MM.1S (cell line): ENCODE results near the gene CDK5RAP2.

Experiments used
- DNase-seq: peaks from one replicate; pipeline ENCODE4 v3.0.0-alpha.2; 2015
- H2AFZ ChIP-seq: fragments of 300-600 bp; sonication (generic); 2 replicates; pipeline ENCODE4 v1.6.0; 2016; ENCODE audit warnings: antibody characterized with exemption, low read length
- H3F3A ChIP-seq: fragments of 300-600 bp; sonication (generic); 2 replicates; pipeline ENCODE4 v1.6.1; 2016; ENCODE audit warnings: mild to moderate bottlenecking, antibody characterized with exemption, low read length, moderate library complexity, mixed read lengths; ENCODE audit not compliant: insufficient read depth
- H3K27ac ChIP-seq: fragments of 300-600 bp; sonication (generic); 2 replicates; pipeline ENCODE4 v1.5.1; 2016; ENCODE audit warnings: mild to moderate bottlenecking, low read length
- H3K27me3 ChIP-seq: fragments of 300-600 bp; sonication (generic); replicated peaks from 2 replicates; pipeline ENCODE4 v1.6.0; 2016; ENCODE audit warnings: low read length; ENCODE audit not compliant: insufficient read depth
- H3K36me3 ChIP-seq: fragments of 300-600 bp; sonication (generic); replicated peaks from 2 replicates; pipeline ENCODE4 v1.6.1; 2016; ENCODE audit warnings: mild to moderate bottlenecking, low read length, mixed read lengths; ENCODE audit not compliant: insufficient read depth
- H3K4me1 ChIP-seq: fragments of 300-600 bp; sonication (generic); 2 replicates; pipeline ENCODE4 v1.6.1; 2016; ENCODE audit warnings: low read length, mixed read lengths
- H3K4me2 ChIP-seq: fragments of 300-600 bp; sonication (generic); 2 replicates; pipeline ENCODE4 v1.6.0; 2016; ENCODE audit warnings: low read depth, low read length
- H3K4me3 ChIP-seq: fragments of 300-600 bp; sonication (generic); 2 replicates; pipeline ENCODE4 v1.5.1; 2016; ENCODE audit warnings: low read length, mixed read lengths
- H3K79me2 ChIP-seq: fragments of 300-600 bp; sonication (generic); 2 replicates; pipeline ENCODE4 v1.6.1; 2016; ENCODE audit warnings: mixed run types, low read length, mixed read lengths
- H3K9ac ChIP-seq: fragments of 300-600 bp; sonication (generic); 2 replicates; pipeline ENCODE4 v1.6.1; 2016; ENCODE audit warnings: low read length, mixed read lengths
- H3K9me2 ChIP-seq: fragments of 300-600 bp; sonication (generic); replicated peaks from 2 replicates; pipeline ENCODE4 v1.6.1; 2016; ENCODE audit warnings: mild to moderate bottlenecking, low read length, mixed read lengths; ENCODE audit not compliant: insufficient read depth
- H3K9me3 ChIP-seq: fragments of 300-600 bp; sonication (generic); replicated peaks from 2 replicates; pipeline ENCODE4 v1.6.1; 2016; ENCODE audit warnings: mild to moderate bottlenecking, low read length, mixed read lengths; ENCODE audit not compliant: insufficient read depth
- H4K20me1 ChIP-seq: fragments of 300-600 bp; sonication (generic); 2 replicates; pipeline ENCODE4 v1.6.1; 2016; ENCODE audit warnings: mild to moderate bottlenecking, low read length, moderate library complexity, mixed read lengths; ENCODE audit not compliant: insufficient read depth
- CTCF ChIP-seq: fragments of 300-600 bp; sonication (generic); IDR thresholded peaks from 2 replicates; pipeline ENCODE4 v1.5.1; 2016; ENCODE audit warnings: antibody characterized with exemption, low read length, mixed read lengths
- EZH2 ChIP-seq: fragments of 300-600 bp; sonication (generic); optimal IDR thresholded peaks from 2 replicates; pipeline ENCODE3; 2017; ENCODE audit warnings: low read depth, mild to moderate bottlenecking, antibody characterized with exemption, low read length, mixed read lengths
- EZH2phosphoT487 ChIP-seq: fragments of 300-600 bp; sonication (generic); IDR thresholded peaks from 2 replicates; pipeline ENCODE4 v1.6.1; 2018; ENCODE audit warnings: antibody characterized with exemption, low read length

The CDK5RAP2 gene

GRCh38 chr9:120545701-120546550 is 34.0 kb downstream of the CDK5RAP2 start:
- Histone ChIP-seq H2AFZ (no peak overlapping the region), H3K79me2 (peaks cover 43% of the 10 kb centered on the region), H4K20me1 (no peaks in the 10 kb centered on the region), H3K9me3 (no peaks in the 10 kb centered on the region), H3K27ac (no peak overlapping the region), H3K4me1 (no peaks in the 10 kb centered on the region), H3K9me2 (no peaks in the 10 kb centered on the region), H3F3A (no peaks in the 10 kb centered on the region), H3K4me2 (no peak overlapping the region), H3K27me3 (no peaks in the 10 kb centered on the region), H3K36me3 (peaks cover 27% of the 10 kb centered on the region), H3K4me3 (no peak overlapping the region), H3K9ac (no peak overlapping the region)
- TF ChIP-seq CTCF, result no peak
- TF ChIP-seq EZH2, result no peak
- no peak for TF ChIP-seq EZH2phosphoT487
- DNase-seq, result no peak

GRCh38 chr9:120544441-120544840 is 35.5 kb downstream of the CDK5RAP2 start:
- Histone ChIP-seq H3K79me2 (peaks cover 37% of the 10 kb centered on the region), H3K9me3 (no peaks in the 10 kb centered on the region), H3K4me3 (no peak overlapping the region), H3K27me3 (no peaks in the 10 kb centered on the region), H2AFZ (no peak overlapping the region), H3K9me2 (no peaks in the 10 kb centered on the region), H4K20me1 (no peaks in the 10 kb centered on the region), H3K9ac (no peak overlapping the region), H3K36me3 (peaks cover 19% of the 10 kb centered on the region), H3K4me2 (no peak overlapping the region), H3F3A (no peaks in the 10 kb centered on the region), H3K4me1 (no peaks in the 10 kb centered on the region), H3K27ac (no peak overlapping the region)
- no peak for DNase-seq
- no peak for TF ChIP-seq EZH2
- TF ChIP-seq EZH2phosphoT487, result no peak

GRCh38 chr9:120542701-120543490 is 37.1 kb downstream of the CDK5RAP2 start:
- no peak overlapping the region for H3K27ac ChIP-seq
- no peak overlapping the region for H2AFZ ChIP-seq
- no peak overlapping the region for H3K4me3 ChIP-seq
- DNase-seq, result no peak
- no peaks in the 10 kb centered on the region for H3K9me3 ChIP-seq
- H4K20me1 ChIP-seq, result no peaks in the 10 kb centered on the region
- H3F3A ChIP-seq, result no peaks in the 10 kb centered on the region
- H3K4me1 ChIP-seq, result no peaks in the 10 kb centered on the region
- no peaks in the 10 kb centered on the region for H3K27me3 ChIP-seq
- TF ChIP-seq CTCF (no peak), EZH2phosphoT487 (no peak), EZH2 (no peak)
- H3K4me2 ChIP-seq, result no peak overlapping the region
- no peak overlapping the region for H3K9ac ChIP-seq
- H3K79me2 ChIP-seq, result peaks cover 25% of the 10 kb centered on the region
- H3K9me2 ChIP-seq, result no peaks in the 10 kb centered on the region
- H3K36me3 ChIP-seq, result peaks cover 18% of the 10 kb centered on the region
